Stimulated activated CD4-positive, alpha-beta T cell treated with anti-CD3 and anti-CD28 coated beads, Interleukin-12 subunit alpha, Interleukin-12 subunit beta, amount 100 ng/mL, for 24 hours (primary cell): ENCODE data around the gene UBE2G1.
"Not testable (repeated sequence)": the region's sequence is repeated elsewhere in the genome, so short reads cannot be mapped to it uniquely, and the experiment has no call there.

Experiments used
- DNase-seq, 2 experiments: peaks; one replicate each; pipeline ENCODE4 v3.0.0-alpha.2; 2020; ENCODE audit warnings: low read depth in 2 of 2

The UBE2G1 gene

GRCh38 chr17:4366327-4367063 lies at the start of gene UBE2G1:
Gene UBE2G1 (minus strand): TSS chr17:4366675. CDS start chr17:4366316, 359 bp downstream.
- peak; percentile 99 for DNase-seq

GRCh38 chr17:4412933-4413831 lies 46.7 kb upstream of the UBE2G1 start:
- DNase-seq = peak; percentile 77 to 92

GRCh38 chr17:4411201-4411600 lies 44.7 kb upstream of the UBE2G1 start:
- no peak for DNase-seq

- DNase-seq = no peak
Observed at GRCh38 chr17:4409659-4410058, 43.2 kb upstream of the UBE2G1 start.

GRCh38 chr17:4407851-4408250 lies 41.4 kb upstream of the UBE2G1 start:
- no peak for DNase-seq

- no peak for DNase-seq
Observed at GRCh38 chr17:4407216-4407615, 40.7 kb upstream of the UBE2G1 start.

GRCh38 chr17:4406386-4406785 lies 39.9 kb upstream of the UBE2G1 start:
- DNase-seq = no peak

GRCh38 chr17:4405699-4406098 lies 39.2 kb upstream of the UBE2G1 start:
- DNase-seq = no peak

GRCh38 chr17:4405038-4405669 lies 38.7 kb upstream of the UBE2G1 start:
- DNase-seq = no peak

GRCh38 chr17:4397840-4398239 lies 31.4 kb upstream of the UBE2G1 start:
- no peak for DNase-seq

- no peak for DNase-seq
Observed at GRCh38 chr17:4395111-4395478, 28.6 kb upstream of the UBE2G1 start.

- DNase-seq = no peak
Observed at GRCh38 chr17:4394208-4395110, 28.0 kb upstream of the UBE2G1 start.

GRCh38 chr17:4393806-4394205 lies 27.3 kb upstream of the UBE2G1 start:
- DNase-seq = no peak

GRCh38 chr17:4389079-4389478 lies 22.6 kb upstream of the UBE2G1 start:
- DNase-seq = no peak

GRCh38 chr17:4387137-4387536 lies 20.7 kb upstream of the UBE2G1 start:
- no peak for DNase-seq

GRCh38 chr17:4386406-4386805 lies 19.9 kb upstream of the UBE2G1 start:
- no peak for DNase-seq

- no peak for DNase-seq
Observed at GRCh38 chr17:4381690-4382671, 15.5 kb upstream of the UBE2G1 start.

GRCh38 chr17:4378626-4379025 lies 12.2 kb upstream of the UBE2G1 start:
- no peak for DNase-seq

GRCh38 chr17:4377247-4377646 lies 10.8 kb upstream of the UBE2G1 start:
- not testable (repeated sequence) for DNase-seq

- not testable (repeated sequence) for DNase-seq
Observed at GRCh38 chr17:4375796-4376440, 9.4 kb upstream of the UBE2G1 start.
